ENCODE results near the gene MMP23B.
"Not testable (repeated sequence)": the region's sequence is repeated elsewhere in the genome, so short reads cannot be mapped to it uniquely, and the experiment has no call there.

The MMP23B gene

DNA sequence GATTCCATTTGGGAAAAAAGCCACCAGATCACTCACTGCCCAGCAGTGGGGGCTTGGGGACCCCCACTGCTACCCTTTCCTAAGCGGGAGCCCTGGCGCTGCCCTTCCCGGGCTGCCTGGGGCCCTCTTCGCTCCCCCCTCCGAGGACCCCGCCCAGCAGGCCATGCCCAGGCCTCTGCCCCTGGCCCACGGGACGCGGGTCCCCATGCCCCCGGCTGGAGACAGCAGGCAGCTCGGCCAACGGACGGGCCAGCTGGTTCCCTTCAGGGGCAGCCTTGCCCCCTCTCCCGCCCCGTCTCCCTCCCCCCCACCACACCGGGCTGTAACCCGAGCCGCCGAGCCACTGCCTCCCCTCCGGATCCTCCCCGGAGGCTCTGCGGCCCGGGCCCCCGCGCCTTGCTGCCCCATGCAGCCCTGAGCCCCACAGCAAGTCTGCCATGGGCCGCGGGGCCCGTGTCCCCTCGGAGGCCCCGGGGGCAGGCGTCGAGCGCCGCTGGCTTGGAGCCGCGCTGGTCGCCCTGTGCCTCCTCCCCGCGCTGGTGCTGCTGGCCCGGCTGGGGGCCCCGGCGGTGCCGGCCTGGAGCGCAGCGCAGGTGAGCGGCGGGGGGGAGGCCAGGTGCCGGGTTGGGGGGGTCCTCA, at the start of gene MMP23B:
Gene MMP23B (plus strand): TSS at position 392 of the 639 bp plus-strand sequence. CDS start 46 bp downstream, at position 438.
- no peak for DNase-seq

DNA sequence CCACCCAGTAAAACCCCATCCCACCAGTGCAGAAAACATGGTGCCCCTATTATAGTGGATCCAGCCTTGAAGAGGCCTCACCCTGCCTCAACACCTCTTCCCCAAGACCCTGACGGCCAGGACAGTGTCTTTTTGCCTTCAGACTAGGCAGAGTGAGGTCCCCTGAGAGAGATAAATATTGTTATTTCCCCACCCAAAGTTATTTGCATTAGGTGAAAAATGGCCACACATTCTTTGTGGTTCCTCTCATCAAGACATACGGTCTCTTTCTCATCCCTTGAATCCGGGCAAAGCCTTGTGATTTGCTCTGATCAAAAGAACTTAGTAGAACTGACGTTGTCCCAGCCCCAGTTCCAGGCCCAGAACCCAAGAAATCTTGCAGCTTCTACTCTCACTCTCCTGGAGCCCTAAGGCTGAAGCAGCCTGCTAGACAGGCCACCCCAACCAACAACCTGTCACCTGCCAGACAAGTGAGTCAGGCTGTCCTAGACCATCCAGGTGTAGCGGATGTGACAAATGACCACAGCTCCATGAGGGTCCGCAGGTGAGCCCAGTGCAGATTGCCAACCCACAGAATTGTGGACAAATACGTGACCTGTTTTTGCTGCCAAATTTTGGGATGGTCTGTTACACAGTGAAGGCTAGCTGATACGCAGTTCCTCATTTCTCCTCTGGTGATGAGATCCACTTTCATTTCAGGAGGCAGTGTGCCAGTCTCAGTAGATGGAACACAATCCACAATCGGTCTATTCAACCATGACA, 49.2 kb upstream of the MMP23B start:
- DNase-seq = no peak

DNA sequence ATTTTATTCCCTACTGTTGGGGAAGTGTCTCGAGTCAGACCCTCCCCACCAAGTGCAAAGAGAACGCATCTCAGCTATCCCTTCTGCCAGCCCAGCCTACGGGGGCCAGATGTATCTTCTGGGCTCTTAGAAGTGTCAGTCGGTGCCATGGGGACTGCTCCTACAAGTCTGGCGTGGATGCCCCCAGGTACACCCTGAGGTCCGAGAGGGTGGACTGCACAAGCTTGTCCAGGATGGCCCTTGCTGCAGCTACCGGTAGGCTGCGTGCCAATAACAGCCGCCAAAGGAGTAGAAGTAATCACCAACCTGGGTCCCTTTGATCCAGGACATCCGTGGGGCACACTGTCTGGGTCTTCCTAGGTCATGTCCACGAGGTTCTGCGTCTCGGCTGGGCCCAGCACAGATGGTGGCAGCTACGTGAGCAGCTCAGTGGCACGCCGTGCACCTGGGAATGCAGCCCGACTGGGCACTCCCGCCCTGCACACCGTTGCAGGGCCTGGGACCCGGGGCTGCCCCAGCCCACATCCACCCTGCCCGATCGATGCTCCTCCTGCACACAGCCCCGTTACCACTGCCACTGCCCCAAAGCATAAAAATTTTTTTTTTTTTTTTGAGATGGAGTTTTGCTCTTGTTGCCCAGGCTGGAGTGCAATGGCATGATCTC, 48.5 kb upstream of the MMP23B start:
- DNase-seq = no peak

DNA sequence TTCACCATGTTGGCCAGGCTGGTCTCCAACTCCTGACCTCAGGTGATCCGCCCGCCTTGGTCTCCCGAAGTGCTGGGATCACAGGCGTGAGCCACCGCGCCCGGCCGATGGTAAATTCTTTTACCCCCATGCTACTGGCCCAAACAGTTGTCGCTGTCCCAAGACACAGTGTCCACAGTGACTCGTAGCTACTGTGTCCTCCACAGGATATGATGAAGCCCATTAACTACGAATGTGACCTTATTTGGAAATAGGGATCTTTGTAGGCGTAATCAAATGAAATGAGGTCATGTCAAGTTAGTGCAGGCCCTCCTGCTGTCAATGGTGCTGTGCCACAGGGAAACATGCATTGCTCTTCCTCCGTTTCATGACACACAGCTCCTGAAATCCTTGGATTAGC, 40.5 kb upstream of the MMP23B start:
- DNase-seq = no peak

DNA sequence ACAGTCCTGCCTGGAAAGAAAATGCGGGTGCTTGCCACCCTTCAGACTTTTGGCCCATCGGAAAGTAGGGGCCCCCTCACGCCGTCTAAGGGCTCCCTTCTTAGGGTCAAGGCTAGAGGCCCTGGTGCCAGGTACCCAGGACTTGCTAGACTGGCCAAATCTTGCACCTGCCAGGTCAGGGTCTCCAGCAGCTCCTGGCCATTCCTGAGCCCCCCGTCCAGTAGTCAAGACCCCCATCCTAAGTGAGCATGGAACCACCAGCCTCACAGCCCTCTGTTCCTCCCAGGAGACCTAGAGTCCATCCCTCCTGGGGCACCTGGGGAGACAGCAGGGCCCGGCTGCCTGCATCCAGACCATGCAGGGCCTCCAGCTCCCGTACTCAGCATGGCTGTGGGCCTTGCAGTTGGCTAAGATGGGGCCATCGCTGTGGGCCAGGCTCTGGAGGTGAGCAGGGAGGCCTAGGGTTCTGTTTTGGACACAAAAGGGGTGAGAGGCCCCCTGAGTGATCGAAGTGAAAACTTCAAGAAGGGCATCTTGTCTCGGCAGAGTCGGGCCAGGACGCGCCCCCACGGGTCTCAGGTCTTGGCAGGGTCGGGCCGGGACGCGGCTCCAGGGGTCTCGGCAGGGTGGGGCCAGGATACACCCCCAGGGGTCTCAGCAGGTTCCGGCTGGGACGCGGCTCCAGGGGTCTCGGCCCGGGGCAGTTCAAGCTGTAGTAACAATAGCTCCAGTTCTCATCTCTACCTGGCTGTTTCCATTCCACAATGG, 38.0 kb upstream of the MMP23B start:
- no peak for DNase-seq

DNA sequence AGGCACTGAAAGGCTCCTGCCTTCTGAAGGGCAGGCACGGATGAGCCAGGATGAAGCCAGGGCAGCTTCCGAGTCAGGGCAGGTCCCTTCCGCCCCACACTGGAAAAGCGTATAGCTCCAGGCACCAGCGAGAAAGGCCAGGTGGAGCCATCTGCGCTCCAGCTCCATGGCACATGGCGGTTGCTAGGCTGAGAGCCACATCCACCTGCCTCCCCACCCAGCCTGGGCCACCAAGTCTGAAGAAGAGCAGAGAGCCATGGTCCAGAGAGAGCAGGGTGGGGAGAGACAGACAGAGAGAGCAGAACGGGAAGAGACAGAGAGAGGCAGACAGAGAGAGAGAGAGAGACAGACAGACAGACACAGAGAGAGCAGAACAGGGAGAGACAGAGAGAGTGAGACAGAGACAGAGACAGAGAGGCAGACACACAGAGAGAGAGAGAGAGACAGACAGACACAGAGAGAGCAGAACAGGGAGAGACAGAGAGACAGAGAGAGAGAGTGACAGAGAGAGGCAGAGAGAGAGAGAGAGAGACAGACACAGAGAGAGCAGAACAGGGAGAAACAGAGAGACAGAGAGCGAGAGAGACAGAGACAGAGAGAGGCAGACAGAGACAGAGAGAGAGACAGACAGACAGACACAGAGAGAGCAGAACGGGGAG, 37.2 kb upstream of the MMP23B start:
- no peak for DNase-seq

DNA sequence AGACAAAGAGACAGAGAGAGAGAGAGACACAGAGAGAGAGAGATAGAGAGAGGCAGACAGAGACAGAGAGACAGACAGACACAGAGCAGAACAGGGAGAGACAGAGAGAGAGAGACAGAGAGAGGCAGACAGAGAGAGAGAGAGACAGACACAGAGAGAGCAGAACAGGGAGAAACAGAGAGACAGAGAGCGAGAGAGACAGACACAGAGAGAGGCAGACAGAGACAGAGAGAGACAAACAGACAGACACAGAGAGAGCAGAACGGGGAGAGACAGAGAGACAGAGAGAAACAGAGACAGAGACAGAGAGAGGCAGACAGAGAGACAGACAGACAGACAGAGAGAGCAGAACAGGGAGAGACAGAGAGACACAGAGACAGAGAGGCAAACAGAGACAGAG, 36.6 kb upstream of the MMP23B start:
- DNase-seq = not testable (repeated sequence)

DNA sequence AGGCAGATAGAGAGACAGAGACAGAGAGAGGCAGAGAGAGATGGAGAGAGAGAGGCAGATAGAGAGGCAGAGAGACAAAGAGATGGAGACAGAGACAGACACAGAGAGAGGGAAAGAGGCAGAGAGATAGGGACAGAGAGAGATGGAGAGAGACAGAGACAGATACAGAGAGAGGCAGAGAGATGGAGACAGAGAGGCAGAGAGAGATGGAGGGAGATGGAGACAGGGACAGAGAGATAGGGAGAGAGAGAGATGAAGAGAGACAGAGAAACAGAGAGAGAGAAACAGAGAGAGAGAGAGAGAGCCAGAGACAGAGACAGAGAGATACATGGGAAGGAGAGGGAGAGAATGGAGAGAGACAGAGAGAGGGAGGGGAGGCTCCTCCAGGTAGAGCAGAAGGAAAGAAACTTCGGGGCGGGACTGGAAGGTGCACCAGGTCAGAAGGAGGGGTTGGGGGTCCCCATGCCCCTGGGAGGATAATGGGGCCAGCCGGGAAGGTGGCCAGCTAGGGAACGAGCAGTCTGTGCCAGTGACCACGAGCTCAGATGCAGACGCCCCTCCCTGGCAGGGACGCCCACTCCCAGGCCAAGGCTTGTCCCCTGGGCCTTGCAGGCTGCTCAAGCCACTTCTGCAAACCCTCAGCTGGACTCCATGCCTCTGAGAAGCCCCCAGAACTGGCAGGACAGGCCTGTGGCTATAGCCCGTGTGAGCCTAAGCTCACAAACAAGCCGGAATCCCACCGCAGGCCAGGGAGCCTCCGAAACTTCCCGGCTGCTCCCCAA, 35.3 kb upstream of the MMP23B start:
- DNase-seq = no peak

DNA sequence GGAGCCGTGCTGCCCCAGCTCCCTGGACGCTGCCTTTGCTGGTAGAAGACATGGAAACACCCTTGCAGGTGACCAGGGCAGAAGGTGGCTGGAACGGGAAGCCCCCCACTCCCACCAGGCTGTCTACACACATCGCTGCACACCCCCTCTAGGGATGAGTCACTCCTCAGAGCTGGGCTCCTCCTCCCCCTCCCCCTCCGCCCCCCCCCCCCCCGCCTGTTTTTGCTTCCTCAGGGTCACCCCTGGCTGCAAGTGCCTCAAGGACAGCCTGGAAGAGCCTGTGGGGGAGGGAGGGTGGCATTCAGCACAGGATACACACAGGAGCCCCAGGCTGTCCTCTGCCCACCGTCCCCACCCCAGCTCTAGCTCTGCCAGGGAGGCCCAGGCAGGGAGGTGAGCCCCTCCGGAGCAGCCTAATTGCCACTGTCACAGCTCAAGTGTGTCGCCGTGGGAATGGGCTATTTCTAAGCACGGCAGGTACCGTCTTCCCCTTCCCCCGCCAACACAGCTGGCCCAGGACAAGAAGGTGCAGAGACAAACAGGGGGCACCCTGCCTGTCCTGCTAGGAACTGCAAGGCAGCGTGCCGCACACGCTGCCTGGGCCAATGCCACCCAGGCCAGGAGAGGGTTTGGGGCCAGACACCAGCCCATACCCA, 34.6 kb upstream of the MMP23B start:
- DNase-seq = no peak

DNA sequence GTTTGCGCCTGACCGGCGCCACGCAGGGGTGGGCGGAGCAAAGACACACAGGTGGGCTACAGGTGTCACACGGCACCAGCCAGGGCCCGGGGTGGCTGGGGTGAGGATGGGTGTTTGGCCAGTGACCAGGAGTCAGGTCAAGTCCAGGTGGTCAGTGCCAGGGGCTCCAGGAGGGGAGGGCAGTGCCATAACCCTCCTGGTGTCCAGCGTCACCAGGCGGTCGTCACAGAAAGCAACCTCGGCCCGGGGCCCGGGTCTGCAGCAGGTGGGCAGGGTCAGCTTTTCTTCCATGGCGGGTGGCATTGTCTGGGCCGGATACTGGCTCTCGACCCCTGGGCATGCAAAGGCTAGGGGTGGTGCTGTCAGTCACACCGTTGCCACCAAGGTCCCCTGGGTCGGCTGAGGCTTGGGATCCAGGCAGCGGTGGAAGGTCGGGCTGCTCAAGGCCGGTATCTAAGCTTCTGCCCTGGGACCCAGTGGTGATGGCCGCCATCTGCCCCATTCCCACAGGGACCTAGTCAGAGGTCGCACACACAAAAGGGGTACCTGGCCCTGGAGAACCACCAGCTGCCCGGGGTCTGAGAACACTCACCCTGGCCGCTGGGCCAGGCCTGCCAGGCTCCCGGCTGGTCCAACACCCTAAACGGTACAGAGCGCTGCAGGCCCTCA, 33.8 kb upstream of the MMP23B start:
- no peak for DNase-seq

DNA sequence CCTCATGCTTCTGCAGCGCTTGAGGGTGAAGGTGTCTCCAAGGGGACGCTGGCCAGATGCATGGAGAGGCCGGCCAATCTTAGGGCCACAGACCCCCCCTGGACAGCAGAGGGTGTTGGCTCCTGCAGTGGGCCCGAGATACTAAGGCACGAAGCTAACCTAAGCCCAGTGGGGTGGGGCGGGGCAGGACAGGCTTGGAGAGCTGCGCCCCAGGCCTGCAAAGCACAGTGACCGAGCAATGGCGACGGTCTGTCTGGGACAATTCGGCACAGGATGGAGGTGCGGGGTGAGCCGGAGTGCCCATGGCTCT, 33.3 kb upstream of the MMP23B start:
- no peak for DNase-seq

DNA sequence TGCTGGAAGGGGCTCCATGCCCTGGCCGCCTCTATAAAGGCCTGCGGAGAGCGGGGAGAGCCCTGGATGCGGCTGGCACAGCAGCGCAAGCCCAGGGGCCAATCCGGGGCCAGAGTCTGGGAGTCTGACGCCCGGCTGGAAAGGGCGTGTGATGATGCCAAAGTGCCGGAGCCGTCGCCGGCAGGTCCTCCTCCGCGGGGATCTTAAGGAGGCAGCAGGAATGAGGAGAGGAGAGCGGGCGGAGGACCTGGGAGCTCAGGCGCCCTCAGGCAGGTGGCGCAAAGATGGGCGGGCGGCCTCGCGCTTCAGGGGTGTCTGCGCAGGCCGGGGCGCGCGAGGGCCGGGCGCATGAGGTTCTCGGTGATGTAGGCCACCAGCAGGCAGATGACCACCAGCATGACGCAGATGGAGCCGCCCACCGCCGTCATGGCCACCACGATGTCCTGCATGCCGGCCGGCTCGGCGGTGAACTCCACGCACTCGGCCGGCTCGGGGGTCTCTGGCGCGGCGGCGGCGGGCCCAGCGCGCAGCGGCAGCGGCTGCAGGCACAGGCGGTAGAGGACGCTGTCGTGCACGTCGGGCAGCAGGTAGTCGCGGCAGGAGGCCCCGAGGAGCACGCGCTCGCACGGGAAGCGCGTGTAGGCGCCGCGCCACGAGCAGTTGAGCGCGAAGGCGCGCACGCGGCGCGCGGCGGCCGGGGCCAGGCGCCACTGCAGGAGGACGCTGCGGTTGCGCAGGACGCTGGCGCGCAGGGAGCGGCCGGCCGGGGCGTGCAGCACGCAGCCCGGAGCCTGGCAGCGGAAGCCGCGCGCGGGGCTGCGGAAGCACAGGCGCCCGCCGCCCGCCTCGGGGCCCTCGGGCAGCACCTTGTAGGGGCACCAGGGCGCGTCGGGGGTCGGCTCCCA, 32.7 kb upstream of the MMP23B start:
- DNase-seq = no peak

DNA sequence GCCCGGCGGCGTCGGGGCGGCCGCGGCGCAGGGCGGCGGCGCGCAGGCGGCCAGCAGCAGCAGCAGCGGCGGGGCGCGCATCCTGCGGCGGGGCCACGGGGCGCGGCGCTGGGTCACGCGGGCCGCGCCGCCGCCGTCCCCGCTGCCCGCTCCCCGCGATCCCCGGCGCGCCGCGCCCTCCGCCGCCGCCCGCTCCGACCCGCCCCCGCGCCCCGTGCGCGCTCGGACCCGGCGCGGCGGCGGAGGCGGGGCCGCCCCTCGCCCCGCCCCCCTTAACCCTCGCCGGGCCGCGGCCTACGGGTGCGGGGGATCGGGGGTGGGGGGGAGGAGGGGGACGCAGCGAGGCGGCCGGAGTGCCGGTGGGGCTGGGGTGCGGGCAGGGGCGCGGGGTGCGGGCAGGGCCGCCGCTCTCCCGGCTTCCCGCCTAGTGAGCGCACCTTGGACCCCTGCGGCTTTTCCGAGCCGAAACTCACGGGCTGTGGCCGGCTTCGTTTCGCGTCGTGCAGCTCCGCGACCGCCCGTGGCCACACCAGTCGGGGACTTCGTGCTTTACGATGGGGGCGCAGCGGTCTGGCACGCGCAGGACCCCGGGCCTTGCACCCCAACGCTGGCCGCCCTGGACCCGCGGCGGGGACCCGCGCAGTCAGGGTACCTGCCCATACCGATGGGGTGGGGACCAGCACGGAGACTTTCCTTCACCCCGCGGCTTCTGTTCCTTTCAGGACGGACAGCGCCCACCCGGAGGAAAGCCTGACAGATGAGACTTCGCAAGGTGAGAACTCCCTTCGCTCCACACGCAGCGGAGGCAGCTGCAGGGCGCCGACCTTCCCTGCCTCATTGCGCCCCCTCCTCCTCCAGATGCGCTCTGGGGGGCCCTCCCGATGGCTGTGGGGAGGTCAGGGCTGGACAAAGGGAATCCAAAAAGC, 31.8 kb upstream of the MMP23B start, which contains the start of gene FNDC10:
Gene FNDC10 (minus strand): TSS at position 201 of the 926 bp plus-strand sequence. CDS start 120 bp downstream, at position 81.
- no peak for DNase-seq

DNA sequence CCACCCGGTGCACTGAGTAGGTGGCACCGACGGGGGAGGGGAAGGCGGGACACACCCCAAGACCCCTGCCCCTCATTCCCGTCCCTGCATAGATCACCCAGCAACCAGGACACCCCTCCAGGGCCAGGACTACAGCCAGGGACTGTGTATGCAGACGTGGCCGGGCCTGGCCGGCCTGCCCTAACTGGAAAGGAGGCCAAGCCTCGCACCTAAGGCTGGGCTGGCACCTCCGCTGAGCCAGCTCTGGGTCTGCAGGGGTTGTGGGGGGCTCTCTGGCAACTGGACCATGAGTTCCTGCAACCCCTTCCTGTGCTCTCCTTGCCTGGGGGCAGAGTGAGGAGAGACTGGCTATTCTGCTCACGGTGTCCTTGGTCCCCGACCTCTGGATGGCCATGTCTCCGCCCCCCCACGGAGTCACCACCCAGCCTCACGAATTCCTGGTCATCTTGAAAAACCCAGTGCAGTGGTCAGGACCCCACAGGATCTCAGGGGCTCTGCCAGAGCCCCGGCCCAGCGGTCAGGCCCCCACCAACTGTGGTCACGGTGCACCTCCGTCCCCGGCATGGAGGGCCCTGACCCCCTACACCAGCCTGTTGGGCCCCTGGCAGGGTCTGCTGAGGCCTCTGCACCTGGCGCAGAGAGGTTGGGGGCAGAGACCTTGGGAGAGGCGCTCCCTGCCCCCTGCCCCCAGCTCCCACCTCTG, 31.0 kb upstream of the MMP23B start:
- no peak for DNase-seq

DNA sequence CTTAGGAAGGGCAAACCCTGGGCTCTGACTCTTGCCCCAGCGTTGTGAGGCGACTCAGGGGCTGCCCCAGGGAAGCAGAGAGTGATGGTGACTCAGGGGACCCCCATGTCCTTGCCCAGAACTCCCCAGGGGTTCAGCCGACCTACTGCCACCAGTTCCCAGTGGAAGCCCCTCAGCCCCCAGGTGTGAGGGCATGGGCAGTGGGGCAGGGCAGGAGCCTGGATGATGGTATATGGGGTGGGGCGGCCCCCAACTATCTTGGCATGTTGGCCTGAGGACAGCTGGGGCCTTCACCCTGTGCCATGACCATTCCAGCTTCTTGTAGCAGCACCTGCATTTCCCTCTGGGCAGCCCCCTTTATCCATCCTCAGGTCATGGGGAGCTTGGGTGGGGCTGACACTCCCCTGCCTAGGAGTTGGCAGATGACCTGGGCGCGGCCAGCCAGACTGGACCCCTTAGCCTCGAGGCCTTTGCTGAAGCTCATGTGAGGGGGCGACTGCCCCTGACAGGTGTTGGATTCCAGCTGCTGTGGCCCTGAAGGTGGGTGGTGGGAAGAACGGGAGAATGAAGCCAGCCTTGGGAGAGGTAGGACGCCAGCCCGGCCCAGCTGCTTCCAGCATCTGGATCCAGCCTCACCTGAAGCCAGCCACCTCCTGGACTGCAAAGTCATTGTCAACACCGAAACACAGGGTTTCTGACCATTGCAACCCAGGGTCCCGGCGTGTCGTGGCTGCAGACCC, 30.2 kb upstream of the MMP23B start:
- no peak for DNase-seq

DNA sequence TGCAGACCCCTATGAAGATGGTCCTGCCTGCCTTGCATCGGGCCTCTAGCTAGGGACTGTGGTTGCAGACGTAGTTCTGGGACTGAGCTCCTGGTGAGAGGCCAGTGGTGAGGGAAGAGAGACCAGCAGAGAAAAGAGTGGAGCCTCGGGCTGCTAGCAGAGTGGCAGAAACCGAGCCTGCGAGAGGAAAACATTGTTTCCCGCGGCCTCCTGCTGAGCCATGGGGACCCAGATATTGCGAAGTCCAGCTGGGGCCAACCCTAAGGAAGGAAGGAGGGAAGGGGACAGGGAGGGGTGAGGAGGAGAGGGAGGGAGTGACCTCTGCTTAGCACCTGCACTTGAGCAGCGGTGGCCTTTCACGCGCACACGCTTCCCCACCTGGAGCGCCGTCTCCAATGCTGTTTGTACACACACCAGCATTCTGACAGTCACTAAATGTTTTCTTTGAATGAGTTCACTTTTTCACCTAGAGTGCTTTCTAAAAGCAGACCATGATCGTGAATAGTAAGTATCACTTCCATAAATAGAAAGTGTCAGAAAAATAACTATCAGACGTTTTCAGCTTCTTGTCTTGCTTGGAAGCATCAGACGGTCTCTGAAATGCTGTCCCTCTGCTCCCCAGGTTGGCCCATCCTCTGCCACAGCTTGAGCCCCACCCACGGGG, 29.5 kb upstream of the MMP23B start:
- DNase-seq = no peak

Data from DMS79 (cell line).